Suprapubic skin (tissue), 4 donors: Measurements from ENCODE around the gene ATP6V0E1.

ENCODE experiments used
- POLR2A ChIP-seq, 2 donors: fragments of 450-650 bp; IDR thresholded peaks; one replicate each; pipeline ENCODE4 v1.6.1; 2017; ENCODE audit warnings: antibody characterized with exemption in 2 of 2, mild to moderate bottlenecking in 2 of 2, moderate library complexity in 2 of 2
- POLR2AphosphoS5 ChIP-seq, 3 donors: sonication (generic); formaldehyde crosslinking; IDR thresholded peaks; one replicate each; pipeline ENCODE4 v1.6.1; 2017; ENCODE audit warnings: antibody characterized with exemption in 3 of 3
- TF ChIP-seq, protein P1 (sequence below), 2 donors: fragments of 200-600 bp in 1 of 2; fragments of 450-650 bp in 1 of 2; sonication (generic) in 1 of 2; IDR thresholded peaks; one replicate each; pipeline ENCODE4 v1.5.1; 2016 to 2019; ENCODE audit warnings: antibody characterized with exemption in 2 of 2, mild to moderate bottlenecking in 1 of 2, moderate library complexity in 1 of 2

DNA sequence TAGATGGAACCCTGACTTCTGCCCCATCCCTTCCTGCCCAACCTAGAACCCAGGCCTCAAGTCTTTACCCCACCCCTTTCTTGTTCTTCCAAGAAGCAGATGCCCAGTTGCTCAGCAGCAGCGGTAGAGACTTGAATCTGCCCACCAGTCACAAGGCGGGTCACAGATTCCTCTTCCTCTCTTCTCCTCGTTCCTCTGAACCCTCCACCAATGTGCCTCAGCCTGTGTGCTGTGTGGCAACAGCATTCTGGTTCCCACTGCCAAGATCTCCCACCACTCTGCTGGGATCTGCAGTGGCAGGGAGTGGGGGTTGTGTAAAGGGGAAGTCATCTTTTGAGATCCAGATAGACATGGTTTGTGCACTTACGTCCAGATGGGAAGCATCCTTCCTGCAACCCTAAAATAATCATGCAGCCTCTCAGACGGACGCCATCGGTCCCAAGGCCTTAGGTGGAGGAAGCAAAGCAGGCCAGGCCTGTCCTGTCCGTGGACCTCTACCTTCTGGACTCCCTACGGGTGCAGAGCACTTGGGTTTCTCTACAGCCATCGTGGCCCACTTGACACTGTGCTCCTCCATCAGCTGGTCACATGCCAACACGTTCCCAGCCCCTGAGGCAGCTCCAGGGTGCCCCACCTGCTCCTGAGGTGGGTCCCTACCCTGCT lies 32.1 kb upstream of the ATP6V0E1 start:
- TF ChIP-seq, protein P1, sequence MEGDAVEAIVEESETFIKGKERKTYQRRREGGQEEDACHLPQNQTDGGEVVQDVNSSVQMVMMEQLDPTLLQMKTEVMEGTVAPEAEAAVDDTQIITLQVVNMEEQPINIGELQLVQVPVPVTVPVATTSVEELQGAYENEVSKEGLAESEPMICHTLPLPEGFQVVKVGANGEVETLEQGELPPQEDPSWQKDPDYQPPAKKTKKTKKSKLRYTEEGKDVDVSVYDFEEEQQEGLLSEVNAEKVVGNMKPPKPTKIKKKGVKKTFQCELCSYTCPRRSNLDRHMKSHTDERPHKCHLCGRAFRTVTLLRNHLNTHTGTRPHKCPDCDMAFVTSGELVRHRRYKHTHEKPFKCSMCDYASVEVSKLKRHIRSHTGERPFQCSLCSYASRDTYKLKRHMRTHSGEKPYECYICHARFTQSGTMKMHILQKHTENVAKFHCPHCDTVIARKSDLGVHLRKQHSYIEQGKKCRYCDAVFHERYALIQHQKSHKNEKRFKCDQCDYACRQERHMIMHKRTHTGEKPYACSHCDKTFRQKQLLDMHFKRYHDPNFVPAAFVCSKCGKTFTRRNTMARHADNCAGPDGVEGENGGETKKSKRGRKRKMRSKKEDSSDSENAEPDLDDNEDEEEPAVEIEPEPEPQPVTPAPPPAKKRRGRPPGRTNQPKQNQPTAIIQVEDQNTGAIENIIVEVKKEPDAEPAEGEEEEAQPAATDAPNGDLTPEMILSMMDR (IDR thresholded peaks at IDR 0.05) = no peak
- TF ChIP-seq POLR2AphosphoS5 (IDR thresholded peaks at IDR 0.05) (no peak), POLR2A (IDR thresholded peaks at IDR 0.05) (no peak)
